ENCODE measurements around the gene TUBB2B. TPM values are rescaled to one million over a fixed set of nuclear protein-coding genes. Genes with fewer than 3 reads are reported as not detected.

Gene TUBB2B
- total and polyA plus RNA-seq, 9 of the 15 experiments (the other 6 are each of a cell fraction or from before 2014, with no cell fraction given), result 0.11 to 9.7 (median 4.6) TPM

GRCh38 chr6:3199382-3199781, 28.1 kb downstream of the TUBB2B start:
- peaks cover 18 to 26% of the 10 kb centered on the region in 2 experiments; a peak in 4 of 5 replicates for H3K4me1 ChIP-seq (replicated peaks in 1 of 2; ENCODE audit: control insufficient read depth in 2 of 2, insufficient read depth in 2 of 2, low read length in 2 of 2)
- H3K27ac ChIP-seq (ENCODE audit: extremely low read depth, low read depth, low read length), result no peak overlapping the region
- H3K9me1 ChIP-seq (ENCODE audit: control insufficient read depth, insufficient read depth, low read length), result no peaks in the 10 kb centered on the region
- intact Hi-C loops (cut with micrococcal nuclease), result no loop called here
- no peak overlapping the region for H3K4me3 ChIP-seq
- DNase-seq (ENCODE audit: extremely low read depth in 1 of 4, low spot score in 3 of 4) (no peak), FAIRE-seq (no peak), ATAC-seq (no peak)
- WGBS (ENCODE audit: insufficient coverage, low coverage, missing lambda C conversion rate), result 63% methylated on average over 5 of the region's 5 CpGs
- H4K20me1 ChIP-seq (replicated peaks; ENCODE audit: control insufficient read depth, insufficient read depth, low read length), result no peaks in the 10 kb centered on the region
- H3K4me2 ChIP-seq (ENCODE audit: insufficient read depth, low read length), result no peak overlapping the region
- no TSS peak for BruUV-seq (replicated peaks)
- H2AFZ ChIP-seq (ENCODE audit: low read depth, low read length), result peak overlapping the region; percentile 0; the same call in 1 of the 2 replicates
- ChIA-PET POLR2A (no interaction called here), CTCF (ENCODE audit: low intra/inter-chr PET ratio) (interaction anchor here (0.9 kb wide), 1 partner anchor 29 kb away, joined by 3 read pairs; no protein-coding TSS in a partner anchor)
- TF ChIP-seq ZNF79 (CRISPR knock-in tag; IDR thresholded peaks at IDR 0.05; ENCODE audit: low read depth) (no peak), ZNF384 (IDR thresholded peaks at IDR 0.05; ENCODE audit: low read depth, low read length) (no peak), NR3C1 (CRISPR knock-in tag; IDR thresholded peaks at IDR 0.05) (no peak), HDAC3 (IDR thresholded peaks at IDR 0.05; ENCODE audit: borderline replicate concordance, partially characterized antibody) (no peak), CBX3 (IDR thresholded peaks at IDR 0.05; ENCODE audit: borderline replicate concordance in 1 of 2, low read length in 2 of 2) (no peak), ASH1L (IDR thresholded peaks at IDR 0.05; ENCODE audit: borderline replicate concordance, low read depth, partially characterized antibody) (no peak), MTA1 (IDR thresholded peaks at IDR 0.05; ENCODE audit: borderline replicate concordance) (no peak)
- no peaks in the 10 kb centered on the region for H3K27me3 ChIP-seq (ENCODE audit: control insufficient read depth in 2 of 2, insufficient read depth in 2 of 2, low read length in 2 of 2)
- H3K9me3 ChIP-seq (replicated peaks; ENCODE audit: control insufficient read depth, insufficient read depth, low read depth, low read length), result peaks cover 9% of the 10 kb centered on the region; the same call in 1 of the 2 replicates
- H3K79me2 ChIP-seq (ENCODE audit: control insufficient read depth, insufficient read depth, low read length), result peaks cover 9% of the 10 kb centered on the region; the same call in 2 of the 3 replicates
- no peak overlapping the region for H3K9ac ChIP-seq (ENCODE audit: insufficient read depth in 1 of 2, low read depth in 2 of 2, low read length in 2 of 2)
- in situ Hi-C loops (cut with MboI), result no loop called here
- H3K36me3 ChIP-seq (ENCODE audit: control insufficient read depth, insufficient read depth, low read length), result no peaks in the 10 kb centered on the region
